HepG2 (cell line): Measurements from ENCODE around the gene ARHGAP9. TPM values are rescaled to one million over a fixed set of nuclear protein-coding genes. Genes with fewer than 3 reads are reported as not detected.
A peak's percentile ranks its signal among the peaks of the same experiment; 100 is the strongest.

Source experiments
- ARNT ChIP-seq: fragments of 450-650 bp; IDR thresholded peaks from 2 replicates; pipeline ENCODE4 v1.6.1; 2017
- DNMT3B ChIP-seq: conservative IDR thresholded peaks from 2 replicates; pipeline ENCODE4 v1.6.1; 2016; ENCODE audit warnings: missing biosample characterization, control low read depth
- FLYWCH1 ChIP-seq: sonication (generic); formaldehyde crosslinking; IDR thresholded peaks from 2 replicates; pipeline ENCODE4 v1.8.1; 2023; ENCODE audit warnings: mild to moderate bottlenecking, missing genetic modification reagents
- FOSL2 ChIP-seq: sonication (generic); formaldehyde crosslinking; IDR thresholded peaks from 2 replicates; pipeline ENCODE4 v1.4.0; 2020; ENCODE audit warnings: missing genetic modification reagents
- HOXA3 ChIP-seq: sonication (generic); formaldehyde crosslinking; IDR thresholded peaks from 2 replicates; pipeline ENCODE4 v1.5.0; 2020; ENCODE audit warnings: missing genetic modification reagents
- ISX ChIP-seq: sonication (generic); formaldehyde crosslinking; conservative IDR thresholded peaks from 2 replicates; pipeline ENCODE4 v1.5.0; 2020; ENCODE audit warnings: missing genetic modification reagents
- KDM5A ChIP-seq: fragments of 200-600 bp; sonication (generic); IDR thresholded peaks from 2 replicates; pipeline ENCODE4 v1.7.0; 2018; ENCODE audit warnings: antibody characterized with exemption, mild to moderate bottlenecking, low read length, borderline replicate concordance
- KLF15 ChIP-seq: sonication (generic); formaldehyde crosslinking; IDR thresholded peaks from 2 replicates; pipeline ENCODE4 v1.8.1; 2023; ENCODE audit warnings: borderline replicate concordance, mild to moderate bottlenecking, inconsistent platforms, missing genetic modification reagents, mixed read lengths
- LCORL ChIP-seq, 2 experiments: fragments of 450-650 bp in 1 of 2; sonication (generic) in 1 of 2; formaldehyde crosslinking in 1 of 2; IDR thresholded peaks; 2 replicates each; pipeline versions ENCODE4 v1.5.0 to v1.6.1; 2017 to 2020; ENCODE audit warnings: antibody characterized with exemption in 1 of 2, missing genetic modification reagents in 1 of 2
- MEIS2 ChIP-seq: sonication (generic); formaldehyde crosslinking; IDR thresholded peaks from 2 replicates; pipeline ENCODE4 v1.9.0; 2021; ENCODE audit warnings: mild to moderate bottlenecking, missing genetic modification reagents
- MTA1 ChIP-seq: sonication (generic); formaldehyde crosslinking; IDR thresholded peaks from 2 replicates; pipeline ENCODE4 v1.4.0; 2020; ENCODE audit warnings: missing genetic modification reagents, mild to moderate bottlenecking, borderline replicate concordance
- NRL ChIP-seq: sonication (generic); formaldehyde crosslinking; IDR thresholded peaks from 2 replicates; pipeline ENCODE4 v1.5.0; 2020; ENCODE audit warnings: missing genetic modification reagents, mild to moderate bottlenecking, moderate library complexity, borderline replicate concordance
- POLR2AphosphoS5 ChIP-seq: IDR thresholded peaks from 2 replicates; pipeline ENCODE4 v1.6.1; 2012; ENCODE audit warnings: low read depth, low read length
- RFXANK ChIP-seq: IDR thresholded peaks from 2 replicates; pipeline ENCODE4 v1.6.1; 2016
- SATB2 ChIP-seq: sonication (generic); formaldehyde crosslinking; IDR thresholded peaks from 2 replicates; pipeline ENCODE4 v1.5.0; 2020; ENCODE audit warnings: missing genetic modification reagents
- SOX5 ChIP-seq: IDR thresholded peaks from 2 replicates; pipeline ENCODE4 v1.6.1; 2016; ENCODE audit warnings: borderline replicate concordance
- YEATS4 ChIP-seq: sonication (generic); formaldehyde crosslinking; IDR thresholded peaks from 2 replicates; pipeline ENCODE4 v1.4.0; 2020; ENCODE audit warnings: missing genetic modification reagents, borderline replicate concordance
- ZFP41 ChIP-seq: sonication (generic); formaldehyde crosslinking; IDR thresholded peaks from 2 replicates; pipeline ENCODE4 v1.4.0; 2020; ENCODE audit warnings: mild to moderate bottlenecking, missing genetic modification reagents, borderline replicate concordance
- ZNF3 ChIP-seq: IDR thresholded peaks from 2 replicates; pipeline ENCODE4 v1.7.0; 2017; ENCODE audit warnings: inconsistent platforms
- ZNF354B ChIP-seq: sonication (generic); formaldehyde crosslinking; IDR thresholded peaks from 2 replicates; pipeline ENCODE4 v1.8.0; 2022; ENCODE audit warnings: mild to moderate bottlenecking, missing genetic modification reagents
- ZNF713 ChIP-seq: sonication (generic); formaldehyde crosslinking; IDR thresholded peaks from 2 replicates; pipeline ENCODE4 v1.4.0; 2020; ENCODE audit warnings: mild to moderate bottlenecking, missing genetic modification reagents
- ZSCAN25 ChIP-seq: sonication (generic); formaldehyde crosslinking; IDR thresholded peaks from 2 replicates; pipeline ENCODE4 v1.8.0; 2022; ENCODE audit warnings: mild to moderate bottlenecking, missing genetic modification reagents
- polyA plus RNA-seq, 8 experiments: library from polyadenylated mRNA; depleted of rRNA in 3 of 8; stranded (reverse) in 7 of 8; unstranded in 1 of 8; fragments of >200 nt; fragmentation: Illumina TruSeq in 4 of 8; extraction: Trizol in 4 of 8; gene quantifications; 2 replicates each; pipeline versions ENCODE4 v1.2.1 to v1.2.3, GENCODE V29; 2011 to 2016; ENCODE audit warnings: low read depth in 4 of 8, missing spikeins in 1 of 8, mixed read lengths in 1 of 8; ENCODE audit not compliant: insufficient read depth in 1 of 8
- total RNA-seq, 5 experiments: library from RNA; depleted of rRNA; stranded (reverse); fragments of >200 nt; fragmentation: Illumina TruSeq; extraction: Trizol; gene quantifications; 2 replicates each; pipeline ENCODE4 v1.2.3, GENCODE V29; 2016; ENCODE audit warnings: low read depth in 1 of 5
- TF ChIP-seq, protein P1 (sequence below): sonication (generic); formaldehyde crosslinking; IDR thresholded peaks from 2 replicates; pipeline ENCODE4 v1.8.0; 2022; ENCODE audit warnings: low read depth, missing genetic modification reagents
- TF ChIP-seq, protein P2 (sequence below): sonication (generic); formaldehyde crosslinking; conservative IDR thresholded peaks from 2 replicates; pipeline ENCODE4 v1.8.1; 2023; ENCODE audit warnings: missing genetic modification reagents
- TF ChIP-seq, protein P3 (sequence below): sonication (generic); formaldehyde crosslinking; conservative IDR thresholded peaks from 2 replicates; pipeline ENCODE4 v1.8.0; 2022; ENCODE audit warnings: missing genetic modification reagents
- TF ChIP-seq, protein P4 (sequence below): sonication (generic); formaldehyde crosslinking; IDR thresholded peaks from 2 replicates; pipeline ENCODE4 v1.4.0; 2020; ENCODE audit warnings: mild to moderate bottlenecking, low read depth, missing genetic modification reagents

ARHGAP9 gene
- total and polyA plus RNA-seq, 2 of the 13 experiments (the other 11 are each of a cell fraction or from before 2014, with no cell fraction given) = 0.18 to 1.2 TPM

DNA sequence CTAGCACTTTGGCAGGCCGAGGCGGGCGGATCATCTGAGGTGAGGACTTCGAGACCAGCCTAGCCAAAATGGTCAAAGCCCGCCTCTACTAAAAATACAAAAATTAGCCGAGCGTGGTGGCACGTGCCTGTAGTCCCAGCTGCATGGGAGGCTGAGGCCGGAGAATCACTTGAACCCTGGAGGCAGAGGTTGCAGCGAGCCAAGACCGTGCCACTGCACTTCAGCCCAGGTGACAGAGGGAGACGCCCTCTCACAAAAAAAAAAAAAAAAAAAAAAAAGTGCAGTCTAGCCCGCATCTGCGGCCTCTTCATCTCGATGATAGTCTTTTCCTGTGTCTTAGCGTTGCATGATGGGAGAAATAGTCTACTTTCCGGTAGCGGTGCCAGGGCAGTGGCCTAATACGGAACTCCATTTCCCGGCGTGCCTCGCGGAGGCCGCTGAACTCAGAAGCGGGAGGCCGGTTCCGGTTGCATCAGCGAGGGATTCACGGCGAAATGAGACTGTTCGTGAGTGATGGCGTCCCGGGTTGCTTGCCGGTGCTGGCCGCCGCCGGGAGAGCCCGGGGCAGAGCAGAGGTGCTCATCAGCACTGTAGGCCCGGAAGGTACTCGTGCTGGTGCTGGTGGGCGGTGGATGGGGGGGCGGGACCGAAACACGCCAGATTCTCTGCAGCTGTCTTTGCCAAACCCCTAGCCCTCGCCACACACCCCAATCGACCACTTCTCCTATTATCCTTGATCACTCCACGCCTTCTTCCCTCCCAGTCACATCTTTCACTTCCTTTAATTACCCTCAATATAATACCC is 8.1 kb upstream of the ARHGAP9 start, which contains the start of gene MARS1 (continued):
- TF ChIP-seq, protein P1, sequence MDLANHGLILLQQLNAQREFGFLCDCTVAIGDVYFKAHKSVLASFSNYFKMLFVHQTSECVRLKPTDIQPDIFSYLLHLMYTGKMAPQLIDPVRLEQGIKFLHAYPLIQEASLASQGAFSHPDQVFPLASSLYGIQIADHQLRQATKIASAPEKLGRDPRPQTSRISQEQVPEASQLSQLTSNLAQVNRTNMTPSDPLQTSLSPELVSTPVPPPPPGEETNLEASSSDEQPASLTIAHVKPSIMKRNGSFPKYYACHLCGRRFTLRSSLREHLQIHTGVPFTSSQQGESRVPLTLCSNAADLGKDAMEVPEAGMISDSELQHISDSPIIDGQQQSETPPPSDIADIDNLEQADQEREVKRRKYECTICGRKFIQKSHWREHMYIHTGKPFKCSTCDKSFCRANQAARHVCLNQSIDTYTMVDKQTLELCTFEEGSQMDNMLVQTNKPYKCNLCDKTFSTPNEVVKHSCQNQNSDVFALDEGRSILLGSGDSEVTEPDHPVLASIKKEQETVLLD (CRISPR knock-in tag) = peak; percentile 86
- TF ChIP-seq ZSCAN25 (CRISPR knock-in tag) (no peak), ISX (CRISPR knock-in tag) (no peak), DNMT3B (CRISPR knock-in tag) (peak; percentile 73; the same call in 1 of the 2 replicates), LCORL (IDR thresholded peaks at IDR 0.05) (no peak), LCORL (CRISPR knock-in tag; IDR thresholded peaks at IDR 0.05) (peak; percentile 62; the same call in 1 of the 2 replicates), NRL (CRISPR knock-in tag) (no peak), MTA1 (CRISPR knock-in tag) (no peak), SOX5 (CRISPR knock-in tag) (no peak), POLR2AphosphoS5 (peak; percentile 87), FOSL2 (peak; percentile 57; the same call in 1 of the 2 replicates), ZNF354B (CRISPR knock-in tag) (no peak), SATB2 (no peak), HOXA3 (CRISPR knock-in tag) (peak; percentile 83), KDM5A (no peak; the same call in 1 of the 2 replicates), MEIS2 (CRISPR knock-in tag) (no peak; the same call in 1 of the 2 replicates), ZNF3 (CRISPR knock-in tag) (no peak), KLF15 (CRISPR knock-in tag) (no peak), FLYWCH1 (CRISPR knock-in tag) (no peak), YEATS4 (CRISPR knock-in tag) (peak; percentile 95), RFXANK (CRISPR knock-in tag) (no peak), ZNF713 (CRISPR knock-in tag) (no peak), ARNT (no peak), ZFP41 (CRISPR knock-in tag) (no peak)
- TF ChIP-seq, protein P2, sequence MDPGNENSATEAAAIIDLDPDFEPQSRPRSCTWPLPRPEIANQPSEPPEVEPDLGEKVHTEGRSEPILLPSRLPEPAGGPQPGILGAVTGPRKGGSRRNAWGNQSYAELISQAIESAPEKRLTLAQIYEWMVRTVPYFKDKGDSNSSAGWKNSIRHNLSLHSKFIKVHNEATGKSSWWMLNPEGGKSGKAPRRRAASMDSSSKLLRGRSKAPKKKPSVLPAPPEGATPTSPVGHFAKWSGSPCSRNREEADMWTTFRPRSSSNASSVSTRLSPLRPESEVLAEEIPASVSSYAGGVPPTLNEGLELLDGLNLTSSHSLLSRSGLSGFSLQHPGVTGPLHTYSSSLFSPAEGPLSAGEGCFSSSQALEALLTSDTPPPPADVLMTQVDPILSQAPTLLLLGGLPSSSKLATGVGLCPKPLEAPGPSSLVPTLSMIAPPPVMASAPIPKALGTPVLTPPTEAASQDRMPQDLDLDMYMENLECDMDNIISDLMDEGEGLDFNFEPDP (CRISPR knock-in tag) = no peak
- TF ChIP-seq, protein P3, sequence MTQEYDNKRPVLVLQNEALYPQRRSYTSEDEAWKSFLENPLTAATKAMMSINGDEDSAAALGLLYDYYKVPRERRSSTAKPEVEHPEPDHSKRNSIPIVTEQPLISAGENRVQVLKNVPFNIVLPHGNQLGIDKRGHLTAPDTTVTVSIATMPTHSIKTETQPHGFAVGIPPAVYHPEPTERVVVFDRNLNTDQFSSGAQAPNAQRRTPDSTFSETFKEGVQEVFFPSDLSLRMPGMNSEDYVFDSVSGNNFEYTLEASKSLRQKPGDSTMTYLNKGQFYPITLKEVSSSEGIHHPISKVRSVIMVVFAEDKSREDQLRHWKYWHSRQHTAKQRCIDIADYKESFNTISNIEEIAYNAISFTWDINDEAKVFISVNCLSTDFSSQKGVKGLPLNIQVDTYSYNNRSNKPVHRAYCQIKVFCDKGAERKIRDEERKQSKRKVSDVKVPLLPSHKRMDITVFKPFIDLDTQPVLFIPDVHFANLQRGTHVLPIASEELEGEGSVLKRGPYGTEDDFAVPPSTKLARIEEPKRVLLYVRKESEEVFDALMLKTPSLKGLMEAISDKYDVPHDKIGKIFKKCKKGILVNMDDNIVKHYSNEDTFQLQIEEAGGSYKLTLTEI (CRISPR knock-in tag) = no peak
- TF ChIP-seq, protein P4, sequence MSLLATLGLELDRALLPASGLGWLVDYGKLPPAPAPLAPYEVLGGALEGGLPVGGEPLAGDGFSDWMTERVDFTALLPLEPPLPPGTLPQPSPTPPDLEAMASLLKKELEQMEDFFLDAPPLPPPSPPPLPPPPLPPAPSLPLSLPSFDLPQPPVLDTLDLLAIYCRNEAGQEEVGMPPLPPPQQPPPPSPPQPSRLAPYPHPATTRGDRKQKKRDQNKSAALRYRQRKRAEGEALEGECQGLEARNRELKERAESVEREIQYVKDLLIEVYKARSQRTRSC (CRISPR knock-in tag) = no peak
